GM18505 (cell line): Measurements from ENCODE around the gene GAS6.

Experiments
- ATAC-seq: cut with Tn5 transposase; IDR thresholded peaks from one replicate; pipeline ENCODE4 v1.9.1; 2021; ENCODE audit not compliant: unreplicated experiment
- POLR2A ChIP-seq: IDR thresholded peaks from 4 replicates; pipeline ENCODE4 v1.6.1; 2011; ENCODE audit warnings: borderline replicate concordance; ENCODE audit not compliant: insufficient read depth, insufficient read length; ENCODE audit errors: extremely low read depth

Gene GAS6

DNA sequence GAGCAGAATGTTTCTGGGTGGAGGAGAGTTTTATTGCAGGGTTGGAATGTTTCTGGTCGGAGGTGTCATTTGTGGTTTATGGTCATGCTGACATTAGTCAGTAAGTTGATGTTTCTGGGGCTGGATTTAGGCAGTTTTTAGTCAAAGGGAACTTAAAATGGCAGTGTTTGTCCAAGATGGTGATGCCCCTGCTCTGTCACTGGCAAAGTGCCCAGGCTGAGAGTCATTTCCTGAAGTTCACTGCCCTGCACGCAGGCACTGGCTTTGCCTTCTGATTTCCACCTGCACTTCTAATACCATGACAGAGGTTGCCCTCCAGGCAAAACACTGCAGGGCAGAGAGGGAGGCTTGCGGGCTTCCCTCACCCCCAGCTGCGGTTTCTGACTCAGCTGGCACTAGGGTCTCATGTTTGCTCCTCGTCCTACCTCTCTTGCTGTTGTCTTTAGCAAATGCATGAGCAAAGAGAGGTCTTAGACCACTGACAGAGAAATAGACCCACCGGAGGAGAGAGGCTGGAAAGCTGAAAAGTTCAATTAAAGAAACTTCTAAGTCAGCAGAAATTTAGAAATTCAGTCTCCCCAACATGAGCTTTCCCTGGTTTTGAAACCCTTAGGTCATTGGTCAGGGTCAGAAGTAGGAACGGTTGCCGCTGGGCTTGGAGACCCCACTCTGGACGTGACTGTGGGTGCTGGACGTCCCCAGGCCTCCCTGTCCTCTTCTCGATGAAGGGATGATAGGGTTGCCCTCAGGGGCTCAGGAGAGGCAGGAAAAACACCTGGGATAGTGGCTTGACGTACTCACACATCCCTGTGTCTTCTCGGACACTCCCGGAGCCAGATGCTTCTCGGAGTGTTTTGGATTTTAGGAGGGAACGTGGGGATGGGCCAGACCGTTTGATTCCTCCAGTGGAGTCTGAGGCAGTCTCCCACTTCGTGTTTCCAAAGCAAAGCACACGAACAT, 78.5 kb downstream of the GAS6 start:
- no peak for TF ChIP-seq POLR2A
- no peak for ATAC-seq

DNA sequence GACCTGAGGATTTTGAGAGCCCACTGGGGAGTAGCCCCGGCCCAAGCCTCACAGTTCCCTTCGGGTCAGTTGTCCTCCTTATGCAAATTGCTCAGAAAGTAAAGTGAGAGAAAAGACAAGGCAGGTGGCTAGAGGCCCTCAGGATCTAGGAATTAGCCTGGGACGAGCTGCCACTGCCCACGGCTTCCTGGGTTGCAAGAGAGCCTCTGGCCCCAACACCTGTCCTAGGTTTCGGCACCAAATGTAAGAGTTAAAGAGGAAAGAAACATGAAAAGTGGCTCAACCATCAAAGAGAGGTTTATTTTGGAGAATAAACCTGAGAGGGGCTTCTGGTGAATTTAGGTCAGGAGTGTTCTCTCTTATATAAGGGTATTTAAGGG, 79.2 kb downstream of the GAS6 start:
- no peak for TF ChIP-seq POLR2A

DNA sequence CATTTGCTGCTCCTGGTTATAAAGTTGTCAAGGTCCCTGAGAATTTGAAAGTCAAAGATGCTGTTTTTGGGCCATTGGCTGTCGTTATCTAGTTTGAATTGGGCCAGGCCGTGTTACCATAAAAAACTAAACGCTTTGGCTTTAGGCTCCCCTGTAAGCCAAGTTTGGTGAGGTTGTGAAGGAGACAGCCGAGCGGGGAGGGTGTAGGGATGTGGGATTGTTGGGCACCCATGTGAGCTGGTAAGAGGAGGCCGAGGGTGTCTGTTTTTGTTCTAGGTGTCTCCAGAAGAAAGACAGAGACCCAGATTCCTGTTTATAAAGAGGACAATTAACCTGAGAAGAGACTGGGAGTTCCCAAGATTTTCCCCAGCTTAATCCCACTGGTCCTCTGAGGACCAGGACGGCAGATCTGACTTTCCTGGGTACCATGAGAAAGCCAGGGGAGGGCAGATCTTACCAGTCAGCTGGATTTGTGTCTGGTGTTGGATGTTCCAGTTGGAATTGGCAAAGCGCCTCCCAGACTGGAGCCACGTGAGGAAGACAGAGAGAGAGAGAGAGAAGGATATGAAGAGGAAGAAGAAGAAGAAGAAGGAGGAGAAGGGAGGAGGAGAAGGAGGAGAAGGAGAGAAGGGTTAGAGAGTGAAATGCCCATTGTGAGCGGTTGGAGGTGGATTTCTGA, 79.8 kb downstream of the GAS6 start:
- ATAC-seq = no peak
- no peak for TF ChIP-seq POLR2A

More for the DNA sequence above, 79.2 kb downstream of the GAS6 start:
- ATAC-seq = no peak

DNA sequence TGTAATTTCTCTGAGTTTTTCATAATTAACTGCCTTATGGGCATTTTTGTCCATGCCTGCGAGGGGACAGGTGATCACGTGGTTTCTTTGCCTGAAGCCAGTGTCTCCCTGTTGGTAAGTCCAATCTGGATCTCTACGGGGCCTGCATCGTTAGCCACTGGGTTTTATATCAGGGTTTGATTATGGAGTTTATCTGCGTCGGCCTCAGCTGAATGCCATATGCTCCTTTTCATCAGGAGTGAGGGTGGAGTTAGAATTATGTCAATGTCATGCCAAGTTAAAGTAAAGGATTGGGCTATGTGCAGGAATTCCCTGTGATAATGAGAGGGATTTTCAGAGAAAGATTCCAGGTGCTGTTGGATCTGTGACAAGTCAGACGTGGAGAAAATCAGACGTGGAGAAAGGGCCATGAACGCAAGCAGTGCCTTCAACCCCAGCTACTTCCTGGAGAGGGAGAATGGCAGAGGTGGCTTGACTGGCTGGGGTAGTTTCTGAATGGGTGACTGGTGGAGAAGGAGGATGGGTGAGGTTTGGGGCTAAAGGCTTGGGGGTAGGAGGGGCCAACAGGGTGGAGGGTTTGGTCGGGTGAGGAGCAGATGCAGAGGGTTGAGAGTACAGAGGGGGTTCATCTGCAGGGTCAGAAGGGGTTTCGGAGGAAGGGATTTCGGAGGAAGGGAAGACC, 80.5 kb downstream of the GAS6 start:
- no peak for TF ChIP-seq POLR2A
- ATAC-seq = no peak

DNA sequence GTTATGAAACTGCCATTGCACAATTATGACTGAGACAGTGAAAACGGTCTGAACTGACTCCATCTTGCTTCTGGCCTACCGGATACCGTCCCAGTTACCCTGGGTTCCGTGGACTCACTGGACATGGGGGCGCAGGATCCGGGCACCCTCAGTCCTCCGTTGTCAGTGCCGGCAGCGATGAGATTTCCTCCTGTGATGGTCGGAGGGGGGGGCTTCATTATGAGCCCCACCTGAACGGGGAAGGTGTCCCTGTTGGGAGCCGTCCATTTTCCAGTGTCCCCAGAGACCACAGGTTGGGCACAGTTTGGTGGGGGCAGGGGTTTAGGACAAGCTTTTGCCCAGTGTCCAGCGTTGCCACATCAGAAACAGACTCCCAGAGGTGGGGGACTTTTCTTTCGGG, 81.4 kb downstream of the GAS6 start:
- TF ChIP-seq POLR2A = no peak
- no peak for ATAC-seq

DNA sequence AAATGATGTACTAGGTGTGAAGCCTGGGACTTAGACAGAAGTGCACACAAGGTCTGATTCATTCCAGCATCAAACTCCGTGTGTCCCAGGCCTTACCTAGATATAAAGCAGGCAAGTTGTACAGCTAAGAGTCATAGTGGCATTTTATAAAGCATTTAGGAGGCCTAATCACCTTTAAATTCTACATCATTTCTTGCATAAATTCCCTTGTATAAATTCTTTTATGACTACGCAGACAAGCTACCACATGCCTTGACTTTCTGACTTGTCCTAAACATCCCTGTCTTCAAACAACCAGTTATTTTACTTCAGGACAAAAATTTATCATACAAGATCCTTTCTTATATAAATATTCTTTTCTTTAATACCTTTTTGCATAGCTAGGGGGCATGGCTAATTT, 82.3 kb downstream of the GAS6 start:
- ATAC-seq = no peak
- TF ChIP-seq POLR2A = no peak

DNA sequence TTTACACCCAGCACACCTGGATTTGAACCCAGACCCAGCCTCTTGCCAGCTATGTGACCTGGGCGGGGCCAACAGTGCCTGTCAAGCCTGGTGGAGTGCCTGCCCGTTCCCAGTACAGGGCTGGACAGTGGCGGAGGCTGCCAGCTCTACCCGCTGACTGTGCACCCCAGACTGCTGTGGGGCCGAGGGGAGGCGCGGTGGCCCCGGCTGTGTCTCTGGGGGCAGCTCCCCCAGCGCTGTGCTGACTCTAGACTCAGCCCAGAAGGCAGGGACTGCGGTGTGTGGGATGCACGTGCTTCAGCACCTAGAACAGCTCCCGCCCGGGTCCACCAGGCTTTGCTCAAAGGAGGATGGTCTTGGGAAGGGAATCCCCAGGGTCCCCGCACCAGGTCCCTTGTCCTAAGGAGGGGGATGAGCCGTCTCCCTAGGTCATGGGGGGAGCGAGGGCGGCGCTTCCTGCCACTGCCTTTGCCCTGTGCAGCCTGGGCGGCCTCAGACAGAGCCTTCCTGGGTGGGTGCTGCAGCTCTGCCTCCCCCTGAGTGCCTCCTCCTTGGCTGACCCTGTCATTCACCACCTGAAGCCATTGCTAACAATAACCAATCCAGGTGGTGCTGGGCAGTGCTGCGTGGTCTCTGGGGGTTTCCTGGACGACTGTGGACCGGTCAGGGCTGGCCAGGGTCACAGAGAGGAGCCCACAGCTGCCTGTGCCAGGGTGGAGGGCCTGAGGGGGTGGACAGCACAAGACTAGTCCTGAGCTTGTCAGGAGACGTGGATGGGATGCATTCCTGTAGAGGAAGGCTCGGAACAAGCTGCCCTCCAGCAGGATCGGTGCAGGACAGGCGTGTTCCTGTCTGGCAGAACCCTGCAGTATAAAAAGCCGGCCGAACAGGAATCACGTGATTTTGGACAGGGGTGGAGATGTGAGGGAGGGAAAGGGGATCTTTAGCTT, 86.3 kb downstream of the GAS6 start:
- no peak for ATAC-seq
- no peak for TF ChIP-seq POLR2A

DNA sequence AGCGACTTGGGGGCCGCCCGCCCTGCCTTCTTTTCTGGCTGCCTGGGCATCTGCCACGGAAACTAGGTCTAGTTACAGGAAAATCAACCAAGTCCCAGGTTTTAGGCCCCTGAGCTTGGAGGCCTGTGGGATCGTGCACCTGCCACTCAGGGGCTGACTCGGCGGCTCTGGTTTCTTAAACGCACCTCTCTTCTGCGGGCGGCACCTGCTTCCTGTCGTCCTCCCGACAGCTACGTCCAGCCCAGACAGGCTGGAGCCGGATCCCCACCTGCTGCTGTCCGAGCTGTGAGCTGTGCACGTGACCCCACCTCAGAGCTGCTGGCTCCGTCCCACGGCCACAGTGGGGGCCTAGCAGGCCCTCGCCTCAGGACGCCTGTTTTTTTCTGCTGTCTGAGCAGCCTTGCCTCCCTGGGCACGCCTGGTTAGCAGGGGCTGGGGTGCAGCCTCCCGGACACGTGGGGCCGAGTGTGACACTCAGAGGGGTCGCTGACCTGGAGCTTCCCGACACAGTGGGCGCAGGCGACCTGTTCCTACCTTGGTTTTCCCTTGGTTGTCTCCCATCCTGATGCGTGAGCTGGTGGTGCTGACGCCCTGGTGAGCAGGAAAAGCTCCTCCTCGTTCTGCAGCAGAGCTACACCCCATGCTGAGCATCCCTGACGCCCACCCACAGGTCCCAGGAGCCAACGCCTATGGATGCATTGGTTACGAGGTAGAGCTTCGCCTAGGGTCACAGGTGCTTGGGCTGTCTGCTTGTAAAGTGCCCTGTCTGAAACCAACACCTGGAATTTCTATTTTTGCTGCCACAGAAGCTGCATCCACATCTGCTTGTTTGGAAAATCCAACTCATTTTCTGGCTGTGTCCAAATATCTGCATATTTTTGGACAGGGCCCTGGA, 87.4 kb downstream of the GAS6 start:
- no peak for TF ChIP-seq POLR2A

DNA sequence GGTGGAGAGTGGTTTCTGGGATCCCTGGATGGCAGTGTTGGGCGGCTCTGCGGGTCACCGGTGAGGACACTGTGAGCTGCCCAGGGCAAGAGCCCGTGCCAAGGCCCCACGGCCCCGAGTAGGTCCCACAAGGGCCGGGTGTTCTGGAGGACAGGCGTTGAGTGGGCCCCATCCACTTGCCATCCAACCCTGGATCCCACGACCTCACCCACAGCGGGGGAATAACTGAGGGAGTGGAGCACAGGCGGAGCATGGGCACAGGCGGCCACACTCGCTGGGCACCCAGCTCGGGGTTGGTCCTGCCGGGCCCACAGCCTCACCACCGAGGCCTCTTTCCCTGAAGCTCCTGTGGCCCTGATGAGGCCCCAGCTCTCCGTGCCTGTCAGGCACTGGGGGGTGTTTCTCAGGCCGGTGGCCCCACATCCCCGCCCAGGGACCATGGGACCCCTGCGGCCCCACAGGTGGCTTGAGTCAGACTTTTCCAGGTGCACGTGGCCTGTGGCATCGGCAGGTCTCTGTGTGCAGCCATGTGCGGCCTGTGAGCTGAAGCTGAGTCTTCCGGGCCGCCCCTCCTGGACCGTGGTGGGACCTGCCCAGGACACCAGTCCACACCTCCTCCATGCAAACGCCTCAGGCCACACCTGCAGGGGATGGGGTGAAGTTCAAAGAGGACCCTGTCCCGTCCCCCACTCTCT, 88.3 kb downstream of the GAS6 start:
- no peak for ATAC-seq
- no peak for TF ChIP-seq POLR2A

More for the DNA sequence above, 87.4 kb downstream of the GAS6 start:
- no peak for ATAC-seq

DNA sequence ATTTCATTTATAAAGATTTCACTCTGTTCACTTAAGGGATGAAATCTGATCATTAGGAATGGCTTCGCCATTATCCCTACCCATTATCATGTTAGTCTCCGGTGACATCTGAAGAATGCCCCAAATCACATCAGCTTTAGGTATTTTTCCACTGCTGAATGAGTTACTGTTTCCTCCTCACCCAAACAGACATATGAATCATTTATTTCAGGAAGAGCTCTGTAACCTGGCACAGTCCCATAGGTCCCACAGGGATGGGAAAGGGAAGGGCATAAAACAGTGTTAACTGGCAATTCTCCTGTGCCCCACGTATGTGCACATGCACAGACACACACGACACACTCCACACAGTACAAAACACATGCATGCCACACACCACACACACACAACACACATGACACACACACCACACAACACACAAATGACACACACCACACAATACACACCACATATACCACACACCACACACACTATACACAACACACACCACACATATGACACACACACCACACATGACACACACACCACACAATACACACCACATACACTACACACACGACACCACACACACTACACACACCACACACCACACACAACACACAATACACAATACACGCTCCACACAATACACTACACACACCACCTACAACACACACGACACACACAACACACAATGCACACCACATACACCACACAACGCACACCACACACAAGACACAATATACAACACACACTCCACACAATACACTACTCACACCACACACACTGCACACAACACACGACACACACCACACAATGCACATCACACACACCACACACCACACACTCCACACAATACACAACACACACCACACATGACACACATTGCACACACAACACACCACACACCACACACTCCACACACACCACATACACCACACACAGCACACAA, 89.4 kb downstream of the GAS6 start:
- ATAC-seq = no peak
- TF ChIP-seq POLR2A = no peak
